Hepatocyte (in vitro differentiated cells): ENCODE results near the gene ZFHX3. TPM values are rescaled to one million over a fixed set of nuclear protein-coding genes. Genes with fewer than 3 reads are reported as not detected.

ENCODE experiments used
- DNase-seq: peaks from one replicate; pipeline ENCODE4 v3.0.0-alpha.2; 2016; ENCODE audit warnings: low spot score
- H2AFZ ChIP-seq: fragments of 200-600 bp; sonication (generic); 2 replicates; pipeline ENCODE4 v1.6.0; 2016; ENCODE audit warnings: antibody characterized with exemption, mild to moderate bottlenecking
- H3K27ac ChIP-seq: fragments of 200-600 bp; sonication (generic); 2 replicates; pipeline ENCODE4 v1.5.1; 2016; ENCODE audit warnings: mild to moderate bottlenecking
- H3K27me3 ChIP-seq: fragments of 200-600 bp; sonication (generic); 2 replicates; pipeline ENCODE4 v1.6.1; 2016
- H3K36me3 ChIP-seq: fragments of 200-600 bp; sonication (generic); replicated peaks from 2 replicates; pipeline ENCODE4 v1.5.1; 2016; ENCODE audit warnings: low read depth; ENCODE audit not compliant: insufficient read depth
- H3K4me1 ChIP-seq: fragments of 200-600 bp; sonication (generic); 2 replicates; pipeline ENCODE4 v1.5.1; 2016; ENCODE audit warnings: mild to moderate bottlenecking, moderate library complexity; ENCODE audit not compliant: insufficient read depth
- H3K4me2 ChIP-seq: fragments of 200-600 bp; sonication (generic); 2 replicates; pipeline ENCODE4 v1.6.0; 2016
- H3K4me3 ChIP-seq: fragments of 200-600 bp; sonication (generic); 2 replicates; pipeline ENCODE4 v1.5.1; 2016; ENCODE audit warnings: mild to moderate bottlenecking
- H3K79me2 ChIP-seq: fragments of 200-600 bp; sonication (generic); 2 replicates; pipeline ENCODE4 v1.6.0; 2017; ENCODE audit warnings: mild to moderate bottlenecking
- H3K9me2 ChIP-seq: fragments of 200-600 bp; sonication (generic); replicated peaks from 2 replicates; pipeline ENCODE4 v1.6.0; 2017; ENCODE audit warnings: mild to moderate bottlenecking; ENCODE audit not compliant: insufficient read depth
- H3K9me3 ChIP-seq: fragments of 200-600 bp; sonication (generic); 2 replicates; pipeline ENCODE4 v1.5.1; 2016; ENCODE audit warnings: low read depth, mild to moderate bottlenecking
- H4K20me1 ChIP-seq: fragments of 200-600 bp; sonication (generic); 2 replicates; pipeline ENCODE4 v1.6.0; 2016; ENCODE audit warnings: mild to moderate bottlenecking; ENCODE audit not compliant: insufficient read depth, poor library complexity, severe bottlenecking
- CTCF ChIP-seq: fragments of 200-600 bp; sonication (generic); IDR thresholded peaks from 2 replicates; pipeline ENCODE4 v1.5.1; 2016; ENCODE audit warnings: antibody characterized with exemption, mild to moderate bottlenecking; ENCODE audit not compliant: poor library complexity
- EZH2 ChIP-seq: fragments of 200-600 bp; sonication (generic); IDR thresholded peaks from 2 replicates; pipeline ENCODE4 v1.6.1; 2016; ENCODE audit warnings: antibody characterized with exemption, mild to moderate bottlenecking, borderline replicate concordance
- EZH2phosphoT487 ChIP-seq: fragments of 200-600 bp; sonication (generic); IDR thresholded peaks from one replicate; pipeline ENCODE4 v1.6.1; 2018; ENCODE audit warnings: antibody characterized with exemption, mild to moderate bottlenecking, low read depth, moderate library complexity; ENCODE audit not compliant: unreplicated experiment, severe bottlenecking
- WGBS: methylation state at CpG from one replicate; pipeline ENCODE4 v1.1.6; 2016; ENCODE audit warnings: low lambda C conversion rate; ENCODE audit errors: missing lambda C conversion rate; 5-methylcytosine and 5-hydroxymethylcytosine counted together
- polyA plus RNA-seq: library from polyadenylated mRNA; unstranded; fragments of >200 nt; fragmentation: Nextera tagmentation; extraction: Ambion mirVana; gene quantifications from 2 replicates; pipeline ENCODE4 v1.2.1, GENCODE V29; 2016
- total RNA-seq: library from RNA; depleted of rRNA; stranded (reverse); fragments of >200 nt; gene quantifications from 2 replicates; pipeline ENCODE4 v1.2.3, GENCODE V29; 2014

The ZFHX3 gene
- total and polyA plus RNA-seq, 2 experiments from 2014 or later: 6.4 to 11.6 TPM

- Histone ChIP-seq H3K4me2 (no peak overlapping the region), H3K4me3 (no peak overlapping the region), H4K20me1 (peaks cover 9% of the 10 kb centered on the region), H3K36me3 (no peaks in the 10 kb centered on the region), H3K9me3 (no peaks in the 10 kb centered on the region), H3K79me2 (peaks cover 99% of the 10 kb centered on the region), H3K4me1 (no peaks in the 10 kb centered on the region), H3K27me3 (no peaks in the 10 kb centered on the region), H2AFZ (no peak overlapping the region), H3K9me2 (no peaks in the 10 kb centered on the region), H3K27ac (no peak overlapping the region)
- 96% methylated on average over 2 of the region's 2 CpGs for WGBS
- DNase-seq: no peak
- TF ChIP-seq CTCF: no peak
Observed at GRCh38 chr16:73006026-73006425, 41.9 kb downstream of the ZFHX3 start.

- H3K27me3 ChIP-seq: no peaks in the 10 kb centered on the region
- no peaks in the 10 kb centered on the region for H3K9me3 ChIP-seq
- TF ChIP-seq EZH2phosphoT487 (no peak), EZH2 (no peak), CTCF (no peak)
- H3K9me2 ChIP-seq: no peaks in the 10 kb centered on the region
- no peak overlapping the region for H3K4me2 ChIP-seq
- H4K20me1 ChIP-seq: peaks cover 4% of the 10 kb centered on the region
- H3K79me2 ChIP-seq: peaks cover 96% of the 10 kb centered on the region
- H3K36me3 ChIP-seq: no peaks in the 10 kb centered on the region
- no peak overlapping the region for H2AFZ ChIP-seq
- no peak overlapping the region for H3K4me3 ChIP-seq
- no peak overlapping the region for H3K27ac ChIP-seq
- no peak for DNase-seq
- 72% methylated on average over 2 of the region's 2 CpGs for WGBS
- H3K4me1 ChIP-seq: peaks cover 10% of the 10 kb centered on the region
Observed at GRCh38 chr16:73002866-73003265, 45.1 kb downstream of the ZFHX3 start.

GRCh38 chr16:73000907-73001521, 46.9 kb downstream of the ZFHX3 start:
- Histone ChIP-seq H3K4me1 (peaks cover 19% of the 10 kb centered on the region), H3K9me2 (no peaks in the 10 kb centered on the region), H3K27me3 (no peaks in the 10 kb centered on the region), H3K79me2 (peaks cover 87% of the 10 kb centered on the region), H3K9me3 (no peaks in the 10 kb centered on the region), H4K20me1 (peaks cover 4% of the 10 kb centered on the region), H3K27ac (no peak overlapping the region), H3K4me2 (no peak overlapping the region), H3K4me3 (no peak overlapping the region), H2AFZ (no peak overlapping the region), H3K36me3 (no peaks in the 10 kb centered on the region)
- 97% methylated on average over 7 of the region's 7 CpGs for WGBS
- DNase-seq: no peak
- TF ChIP-seq CTCF (no peak), EZH2 (no peak), EZH2phosphoT487 (no peak)
